Activated CD4-positive, alpha-beta T cell treated with anti-CD3 and anti-CD28 coated beads for 24 hours (primary cell): Measurements from ENCODE around the gene FBRS.
"Not testable (repeated sequence)": the region's sequence is repeated elsewhere in the genome, so short reads cannot be mapped to it uniquely, and the experiment has no call there.

ENCODE experiments used
- DNase-seq, 2 donors: peaks; one replicate each; pipeline ENCODE4 v3.0.0-alpha.2; 2020; ENCODE audit warnings: low read depth in 2 of 2

Gene FBRS

DNA sequence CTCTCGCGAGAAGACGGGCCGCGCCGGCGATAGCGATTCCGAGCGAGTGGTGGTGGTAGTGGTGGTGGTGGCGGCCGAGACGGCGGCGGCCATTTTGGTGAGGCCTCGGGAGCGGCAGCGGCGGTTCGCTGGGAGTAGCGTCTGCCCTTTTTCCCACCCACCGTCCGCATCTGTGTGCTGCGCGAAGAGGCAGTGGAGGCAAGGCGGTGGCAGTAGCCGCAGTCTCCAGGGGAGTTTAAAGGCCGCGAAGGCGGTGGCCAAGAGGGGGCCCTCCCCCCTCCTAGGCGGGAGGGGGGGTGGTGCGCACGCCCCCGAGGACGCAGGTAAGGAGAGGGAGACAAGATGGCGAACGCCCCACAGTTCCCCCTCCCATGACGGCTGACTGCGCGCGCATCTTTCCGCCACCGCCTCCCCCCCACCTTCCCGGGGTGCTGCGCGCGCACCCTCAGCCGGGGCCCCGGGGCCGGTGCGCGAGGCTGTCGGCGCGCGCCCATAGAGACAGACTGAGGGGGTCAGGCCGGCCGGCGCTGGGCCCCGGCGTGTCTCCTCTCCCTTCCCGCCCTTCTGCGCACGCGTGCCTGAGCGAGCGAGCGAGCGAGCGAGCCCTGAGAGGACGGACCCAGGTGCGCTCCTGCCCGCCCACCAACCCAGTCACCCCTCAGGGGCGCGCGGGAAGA, 40.0 kb downstream of the FBRS start:
- DNase-seq, result peak; percentile 98 to 99

GRCh38 chr16:30698816-30699614, 40.8 kb downstream of the FBRS start, which contains the start of gene SRCAP:
SRCAP (plus strand) TSS chr16:30699171; CDS start chr16:30700825, 1,654 bp downstream.
- peak; percentile 83 to 87 for DNase-seq

DNA sequence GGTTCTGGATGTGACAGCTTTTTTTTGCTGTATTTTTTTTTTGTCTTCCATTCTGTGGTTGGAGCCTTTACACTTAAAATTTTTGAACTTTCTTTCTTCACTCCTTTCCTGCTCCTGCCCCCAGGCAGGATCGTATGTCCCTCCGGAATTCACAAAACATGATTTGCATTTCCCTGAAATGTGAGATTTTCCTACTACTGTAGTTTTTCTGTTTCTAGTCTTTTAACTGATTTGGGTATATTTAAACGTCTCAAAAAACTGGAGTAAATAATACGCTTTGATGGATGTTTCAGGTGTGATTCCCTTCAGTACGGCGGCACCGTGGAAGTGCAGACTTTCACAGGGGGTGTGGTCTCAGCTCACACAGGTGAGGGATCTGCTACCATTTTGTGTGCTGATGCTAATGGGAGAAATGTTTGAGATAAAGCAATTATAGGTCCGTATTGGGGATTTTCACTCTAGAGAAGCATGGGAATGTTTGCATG, 41.4 kb downstream of the FBRS start:
- no peak for DNase-seq

- no peak for DNase-seq
Observed at GRCh38 chr16:30700491-30700890, 42.3 kb downstream of the FBRS start.

- DNase-seq, result no peak
Observed at GRCh38 chr16:30700971-30701370, 42.7 kb downstream of the FBRS start.

DNA sequence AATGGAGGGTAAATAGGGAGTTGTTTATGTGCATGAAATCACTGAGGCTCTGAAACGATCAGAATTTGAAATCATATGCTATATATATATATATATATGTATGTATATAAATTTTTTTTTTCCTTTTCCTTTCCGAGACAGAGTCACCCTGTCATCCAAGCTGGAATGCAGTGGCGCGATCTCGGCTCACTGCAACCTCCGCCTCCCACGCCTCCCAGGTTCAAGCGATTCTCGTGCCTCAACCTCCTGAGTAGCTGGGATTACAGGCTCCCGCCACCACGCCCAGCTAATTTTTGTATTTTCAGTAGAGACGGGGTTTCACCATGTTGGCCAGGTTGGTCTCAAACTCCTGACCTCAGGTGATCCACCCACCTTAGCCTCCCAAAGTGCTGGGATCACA, 44.8 kb downstream of the FBRS start:
- DNase-seq, result not testable (repeated sequence)

DNA sequence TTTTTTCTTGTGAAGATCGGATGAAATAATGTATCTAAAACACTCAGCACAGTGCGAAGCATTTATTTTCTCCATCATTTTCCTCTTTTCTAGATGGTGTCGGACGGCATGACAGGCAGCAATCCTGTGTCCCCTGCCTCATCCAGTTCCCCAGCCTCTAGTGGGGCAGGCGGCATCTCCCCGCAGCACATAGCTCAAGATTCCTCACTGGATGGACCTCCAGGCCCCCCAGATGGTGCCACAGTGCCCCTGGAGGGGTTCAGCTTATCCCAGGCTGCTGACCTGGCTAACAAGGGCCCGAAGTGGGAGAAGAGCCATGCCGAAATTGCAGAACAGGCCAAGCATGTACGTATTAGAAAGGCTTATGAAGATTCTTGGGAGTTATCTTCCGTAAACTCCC, 45.7 kb downstream of the FBRS start:
- DNase-seq, result no peak

- DNase-seq, result no peak
Observed at GRCh38 chr16:30706046-30706445, 47.8 kb downstream of the FBRS start.

- DNase-seq, result no peak
Observed at GRCh38 chr16:30710971-30711370, 52.7 kb downstream of the FBRS start.

DNA sequence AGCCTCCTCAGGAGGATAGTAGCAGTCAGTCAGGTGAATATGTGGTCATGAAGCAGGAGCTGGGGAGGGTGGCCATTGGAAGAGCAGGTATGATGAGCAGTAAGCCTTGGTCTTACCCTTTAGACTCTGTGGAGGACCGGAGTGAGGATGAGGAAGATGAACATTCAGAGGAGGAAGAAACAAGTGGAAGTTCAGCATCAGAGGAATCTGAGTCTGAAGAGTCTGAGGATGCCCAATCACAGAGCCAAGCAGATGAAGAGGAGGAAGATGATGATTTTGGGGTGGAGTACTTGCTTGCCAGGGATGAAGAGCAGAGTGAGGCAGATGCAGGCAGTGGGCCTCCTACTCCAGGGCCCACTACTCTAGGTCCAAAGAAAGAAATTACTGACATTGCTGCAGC, 53.5 kb downstream of the FBRS start:
- DNase-seq, result no peak

- DNase-seq, result peak in 1 of 2 donors; percentile 18
Observed at GRCh38 chr16:30715750-30716445, 57.7 kb downstream of the FBRS start.

DNA sequence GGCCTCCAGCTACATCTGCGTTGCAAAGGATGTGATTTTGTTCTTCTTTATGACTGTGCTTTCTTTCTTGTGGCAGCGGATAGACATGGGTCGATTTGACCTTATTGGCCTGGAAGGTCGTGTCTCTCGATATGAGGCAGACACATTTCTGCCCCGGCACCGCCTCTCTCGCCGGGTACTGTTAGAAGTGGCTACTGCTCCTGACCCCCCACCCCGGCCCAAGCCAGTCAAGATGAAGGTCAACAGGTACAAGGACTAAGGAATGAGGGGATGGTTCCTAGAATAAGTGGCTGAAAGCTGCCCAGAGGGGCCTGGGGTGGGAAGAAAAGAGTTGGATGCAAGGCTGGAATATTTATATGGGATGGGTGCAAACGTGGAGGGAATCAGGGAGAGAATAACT, 61.9 kb downstream of the FBRS start:
- no peak for DNase-seq
